Liver (tissue), 3 donors: ENCODE data around the gene YPEL3.

Source experiments
- FOXA1 ChIP-seq: IDR thresholded peaks from 2 replicates; pipeline ENCODE4 v1.6.1; 2016; ENCODE audit warnings: antibody characterized with exemption
- FOXA2 ChIP-seq: IDR thresholded peaks from 2 replicates; pipeline ENCODE4 v1.6.1; 2016; ENCODE audit warnings: antibody characterized with exemption
- HNF4A ChIP-seq, 2 donors: conservative IDR thresholded peaks; 2 replicates each; pipeline ENCODE4 v1.6.1; 2016; ENCODE audit warnings: antibody characterized with exemption in 2 of 2, mild to moderate bottlenecking in 2 of 2
- JUND ChIP-seq, 2 donors: IDR thresholded peaks; 2 replicates each; pipeline ENCODE4 v1.6.1; 2016; ENCODE audit warnings: antibody characterized with exemption in 2 of 2
- RAD21 ChIP-seq, 2 donors: IDR thresholded peaks; 2 replicates each; pipeline ENCODE4 v1.6.1; 2016; ENCODE audit warnings: antibody characterized with exemption in 2 of 2, mild to moderate bottlenecking in 2 of 2
- REST ChIP-seq: IDR thresholded peaks from 2 replicates; pipeline ENCODE4 v1.6.1; 2016; ENCODE audit warnings: antibody characterized with exemption, mild to moderate bottlenecking
- RXRA ChIP-seq, 2 donors: IDR thresholded peaks; 2 replicates each; pipeline ENCODE4 v1.6.1; 2017 to 2018; ENCODE audit warnings: antibody characterized with exemption in 2 of 2, mild to moderate bottlenecking in 1 of 2
- TAF1 ChIP-seq: conservative IDR thresholded peaks from 2 replicates; pipeline ENCODE4 v1.6.1; 2016; ENCODE audit warnings: antibody characterized with exemption, mild to moderate bottlenecking
- YY1 ChIP-seq: IDR thresholded peaks from 2 replicates; pipeline ENCODE4 v1.6.1; 2016; ENCODE audit warnings: antibody characterized with exemption, mild to moderate bottlenecking
- TF ChIP-seq, protein P1 (sequence below): fragments of 150-350 bp; IDR thresholded peaks from 2 replicates; pipeline ENCODE4 v1.5.1; 2017; ENCODE audit warnings: improper control_type of control experiment, low read depth, low read length; ENCODE audit not compliant: missing input control
- TF ChIP-seq, protein P2 (sequence below): IDR thresholded peaks from 2 replicates; pipeline ENCODE4 v1.6.1; 2016; ENCODE audit warnings: antibody characterized with exemption
- TF ChIP-seq, protein P3 (sequence below): IDR thresholded peaks from 2 replicates; pipeline ENCODE4 v1.6.1; 2016; ENCODE audit warnings: antibody characterized with exemption
- donor health status: healthy.
- donor health status: healthy.

- TF ChIP-seq JUND (IDR thresholded peaks at IDR 0.05) (no peak), FOXA2 (no peak), REST (no peak), RXRA (IDR thresholded peaks at IDR 0.05) (no peak), RAD21 (IDR thresholded peaks at IDR 0.05) (no peak), TAF1 (no peak), YY1 (no peak), FOXA1 (no peak), HNF4A (conservative IDR thresholded peaks at IDR 0.05) (no peak)
- TF ChIP-seq, protein P1, sequence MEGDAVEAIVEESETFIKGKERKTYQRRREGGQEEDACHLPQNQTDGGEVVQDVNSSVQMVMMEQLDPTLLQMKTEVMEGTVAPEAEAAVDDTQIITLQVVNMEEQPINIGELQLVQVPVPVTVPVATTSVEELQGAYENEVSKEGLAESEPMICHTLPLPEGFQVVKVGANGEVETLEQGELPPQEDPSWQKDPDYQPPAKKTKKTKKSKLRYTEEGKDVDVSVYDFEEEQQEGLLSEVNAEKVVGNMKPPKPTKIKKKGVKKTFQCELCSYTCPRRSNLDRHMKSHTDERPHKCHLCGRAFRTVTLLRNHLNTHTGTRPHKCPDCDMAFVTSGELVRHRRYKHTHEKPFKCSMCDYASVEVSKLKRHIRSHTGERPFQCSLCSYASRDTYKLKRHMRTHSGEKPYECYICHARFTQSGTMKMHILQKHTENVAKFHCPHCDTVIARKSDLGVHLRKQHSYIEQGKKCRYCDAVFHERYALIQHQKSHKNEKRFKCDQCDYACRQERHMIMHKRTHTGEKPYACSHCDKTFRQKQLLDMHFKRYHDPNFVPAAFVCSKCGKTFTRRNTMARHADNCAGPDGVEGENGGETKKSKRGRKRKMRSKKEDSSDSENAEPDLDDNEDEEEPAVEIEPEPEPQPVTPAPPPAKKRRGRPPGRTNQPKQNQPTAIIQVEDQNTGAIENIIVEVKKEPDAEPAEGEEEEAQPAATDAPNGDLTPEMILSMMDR, result no peak
- TF ChIP-seq, protein P2, sequence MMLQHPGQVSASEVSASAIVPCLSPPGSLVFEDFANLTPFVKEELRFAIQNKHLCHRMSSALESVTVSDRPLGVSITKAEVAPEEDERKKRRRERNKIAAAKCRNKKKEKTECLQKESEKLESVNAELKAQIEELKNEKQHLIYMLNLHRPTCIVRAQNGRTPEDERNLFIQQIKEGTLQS, result no peak
- TF ChIP-seq, protein P3, sequence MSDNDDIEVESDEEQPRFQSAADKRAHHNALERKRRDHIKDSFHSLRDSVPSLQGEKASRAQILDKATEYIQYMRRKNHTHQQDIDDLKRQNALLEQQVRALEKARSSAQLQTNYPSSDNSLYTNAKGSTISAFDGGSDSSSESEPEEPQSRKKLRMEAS, result no peak
These were observed 49.4 kb downstream of the YPEL3 start for GRCh38 chr16:30046588-30046987.
